Parathyroid adenoma (tissue), 2 donors: Measurements from ENCODE around the gene GRIK4.

Source experiments
- H2AFZ ChIP-seq: fragments of 300-600 bp; sonication (generic); one replicate; pipeline ENCODE4 v1.7.0; 2017; ENCODE audit warnings: antibody characterized with exemption, mild to moderate bottlenecking
- H3K27ac ChIP-seq: fragments of 300-600 bp; sonication (generic); one replicate; pipeline ENCODE4 v1.7.0; 2017
- H3K27me3 ChIP-seq: fragments of 300-600 bp; sonication (generic); one replicate; pipeline ENCODE4 v1.7.0; 2017; ENCODE audit warnings: low read length; ENCODE audit not compliant: control insufficient read depth, insufficient read depth
- H3K36me3 ChIP-seq: fragments of 300-600 bp; sonication (generic); one replicate; pipeline ENCODE4 v1.7.0; 2017; ENCODE audit warnings: low read length; ENCODE audit not compliant: control insufficient read depth, insufficient read depth
- H3K4me1 ChIP-seq: fragments of 300-600 bp; sonication (generic); one replicate; pipeline ENCODE4 v1.7.0; 2017; ENCODE audit warnings: control low read depth
- H3K4me2 ChIP-seq: fragments of 300-600 bp; sonication (generic); one replicate; pipeline ENCODE4 v1.7.0; 2017; ENCODE audit warnings: low read length
- H3K4me3 ChIP-seq: fragments of 300-600 bp; sonication (generic); one replicate; pipeline ENCODE4 v1.7.0; 2017; ENCODE audit warnings: low read depth, low read length
- H3K79me2 ChIP-seq: fragments of 300-600 bp; sonication (generic); one replicate; pipeline ENCODE4 v1.7.0; 2017; ENCODE audit warnings: control low read depth
- H3K9ac ChIP-seq: fragments of 300-600 bp; sonication (generic); one replicate; pipeline ENCODE4 v1.7.0; 2017; ENCODE audit warnings: mild to moderate bottlenecking
- H3K9me3 ChIP-seq: fragments of 300-600 bp; sonication (generic); one replicate; pipeline ENCODE4 v1.7.0; 2017; ENCODE audit warnings: low read length; ENCODE audit not compliant: control insufficient read depth
- TF ChIP-seq, protein P1 (sequence below): fragments of 300-600 bp; sonication (generic); IDR thresholded peaks from one replicate; pipeline ENCODE4 v1.7.0; 2017; ENCODE audit warnings: antibody characterized with exemption, mild to moderate bottlenecking
- donor health status: primary hyperparathyroidism.

GRIK4 gene

DNA sequence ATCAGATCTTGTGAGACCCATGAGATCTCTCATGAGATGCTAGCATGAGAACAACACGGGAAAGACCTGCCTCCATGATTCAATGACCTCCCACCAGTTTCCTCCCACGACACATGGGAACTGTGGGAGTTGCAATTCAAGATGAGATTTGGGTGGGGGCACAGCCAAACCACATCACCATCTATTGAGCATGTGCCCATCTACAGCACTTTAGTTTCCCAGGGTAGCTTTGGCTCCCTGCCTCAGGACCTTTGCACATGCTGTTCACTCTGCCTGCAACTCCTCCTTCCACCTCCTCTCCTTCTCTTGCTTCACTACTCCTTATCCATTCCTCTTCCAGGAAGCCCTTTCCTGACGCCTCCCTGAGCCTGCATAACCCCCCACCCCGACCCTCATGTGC, 17.2 kb downstream of the GRIK4 start:
- Histone ChIP-seq H3K4me2 (no peak overlapping the region), H3K27me3 (no peaks in the 10 kb centered on the region), H3K4me1 (no peaks in the 10 kb centered on the region), H3K36me3 (no peaks in the 10 kb centered on the region), H3K9ac (no peak overlapping the region), H3K27ac (no peak overlapping the region), H3K9me3 (no peaks in the 10 kb centered on the region), H3K4me3 (no peak overlapping the region), H2AFZ (no peak overlapping the region), H3K79me2 (no peaks in the 10 kb centered on the region)
- TF ChIP-seq, protein P1, sequence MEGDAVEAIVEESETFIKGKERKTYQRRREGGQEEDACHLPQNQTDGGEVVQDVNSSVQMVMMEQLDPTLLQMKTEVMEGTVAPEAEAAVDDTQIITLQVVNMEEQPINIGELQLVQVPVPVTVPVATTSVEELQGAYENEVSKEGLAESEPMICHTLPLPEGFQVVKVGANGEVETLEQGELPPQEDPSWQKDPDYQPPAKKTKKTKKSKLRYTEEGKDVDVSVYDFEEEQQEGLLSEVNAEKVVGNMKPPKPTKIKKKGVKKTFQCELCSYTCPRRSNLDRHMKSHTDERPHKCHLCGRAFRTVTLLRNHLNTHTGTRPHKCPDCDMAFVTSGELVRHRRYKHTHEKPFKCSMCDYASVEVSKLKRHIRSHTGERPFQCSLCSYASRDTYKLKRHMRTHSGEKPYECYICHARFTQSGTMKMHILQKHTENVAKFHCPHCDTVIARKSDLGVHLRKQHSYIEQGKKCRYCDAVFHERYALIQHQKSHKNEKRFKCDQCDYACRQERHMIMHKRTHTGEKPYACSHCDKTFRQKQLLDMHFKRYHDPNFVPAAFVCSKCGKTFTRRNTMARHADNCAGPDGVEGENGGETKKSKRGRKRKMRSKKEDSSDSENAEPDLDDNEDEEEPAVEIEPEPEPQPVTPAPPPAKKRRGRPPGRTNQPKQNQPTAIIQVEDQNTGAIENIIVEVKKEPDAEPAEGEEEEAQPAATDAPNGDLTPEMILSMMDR: no peak

DNA sequence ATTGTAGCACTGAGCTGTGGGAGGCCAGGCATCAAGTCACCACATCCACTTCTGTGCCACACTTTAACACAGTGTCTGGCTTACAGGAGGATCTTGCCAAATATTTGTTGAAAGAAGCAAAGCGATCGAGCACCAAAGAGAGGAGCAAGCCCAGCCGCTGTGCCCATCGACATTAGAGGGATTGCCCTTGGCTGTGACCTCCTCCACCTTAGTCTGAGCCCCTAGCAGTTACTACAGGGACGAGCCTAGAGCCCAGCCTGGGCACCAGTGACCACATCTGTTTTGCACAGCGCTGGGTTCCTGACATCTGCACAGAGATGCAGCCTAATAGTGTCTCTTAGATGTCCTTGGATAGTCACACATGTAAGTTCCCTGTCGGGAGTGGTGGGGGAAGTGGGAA, 17.7 kb downstream of the GRIK4 start:
- TF ChIP-seq, protein P1: no peak
- no peak overlapping the region for H2AFZ ChIP-seq
- no peak overlapping the region for H3K4me3 ChIP-seq
- no peak overlapping the region for H3K27ac ChIP-seq
- H3K4me1 ChIP-seq: no peaks in the 10 kb centered on the region
- no peak overlapping the region for H3K4me2 ChIP-seq
- no peaks in the 10 kb centered on the region for H3K27me3 ChIP-seq
- no peaks in the 10 kb centered on the region for H3K36me3 ChIP-seq
- H3K9me3 ChIP-seq: no peaks in the 10 kb centered on the region
- H3K79me2 ChIP-seq: no peaks in the 10 kb centered on the region
- no peak overlapping the region for H3K9ac ChIP-seq

DNA sequence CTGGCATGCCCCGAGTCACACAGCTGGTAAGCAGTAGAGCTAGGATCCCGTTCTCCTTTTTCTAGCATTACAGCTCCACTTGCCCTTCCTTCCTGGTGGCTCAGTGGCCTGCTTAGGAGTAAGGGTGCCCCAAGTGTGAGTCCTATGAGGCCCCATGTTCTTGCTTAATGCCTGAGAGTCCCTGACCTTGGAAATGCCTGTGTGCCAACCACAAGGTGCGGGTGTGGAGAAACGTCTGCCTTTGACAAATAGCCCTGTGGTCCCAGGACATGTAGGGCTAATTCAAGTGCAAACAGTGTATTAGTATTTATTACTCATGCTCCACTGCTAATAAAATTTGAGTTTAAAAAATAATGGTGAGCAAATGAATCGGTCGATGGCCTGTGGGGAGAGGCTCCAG, 18.4 kb downstream of the GRIK4 start:
- Histone ChIP-seq H2AFZ (no peak overlapping the region), H3K4me1 (no peaks in the 10 kb centered on the region), H3K9ac (no peak overlapping the region), H3K27me3 (no peaks in the 10 kb centered on the region), H3K9me3 (no peaks in the 10 kb centered on the region), H3K36me3 (no peaks in the 10 kb centered on the region), H3K27ac (no peak overlapping the region), H3K79me2 (no peaks in the 10 kb centered on the region), H3K4me3 (no peak overlapping the region), H3K4me2 (no peak overlapping the region)
- TF ChIP-seq, protein P1: no peak

DNA sequence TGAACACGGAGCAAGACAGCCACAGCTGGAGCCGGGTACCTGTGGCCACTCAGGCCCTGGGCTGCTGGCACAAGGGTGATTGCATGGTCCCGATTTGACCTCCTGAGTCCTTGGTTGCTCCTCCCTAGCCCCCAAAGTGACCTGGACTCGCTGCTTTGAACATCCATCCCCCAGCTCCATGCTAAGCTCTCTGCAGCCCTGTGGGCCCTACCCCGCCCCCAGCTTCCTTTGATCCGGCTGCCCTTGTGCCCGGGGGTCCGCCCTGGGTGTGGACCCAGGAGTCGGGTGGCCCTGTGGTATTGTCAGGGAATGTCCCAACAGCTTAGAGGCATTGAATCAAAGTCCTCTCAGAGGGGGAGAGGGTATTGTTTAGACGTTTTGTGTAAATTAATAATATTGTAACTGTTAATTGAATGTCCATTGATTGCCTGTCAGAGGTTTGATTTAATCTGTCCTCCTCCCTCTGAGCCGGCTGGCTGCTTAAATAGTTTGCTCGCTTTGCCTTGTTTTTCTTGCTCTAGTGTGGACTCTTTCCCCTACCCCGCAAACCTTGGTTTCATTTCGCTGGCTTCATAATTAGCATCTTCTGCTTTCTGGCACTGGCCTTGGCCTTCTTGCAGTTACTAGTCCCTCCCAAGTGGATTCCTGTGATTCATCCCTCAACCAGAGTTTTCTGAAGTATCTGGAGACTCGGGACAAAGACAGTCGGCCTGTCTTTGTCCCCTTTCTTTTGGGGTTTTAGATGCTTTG, 20.7 kb downstream of the GRIK4 start:
- Histone ChIP-seq H3K27ac (no peak overlapping the region), H3K9me3 (no peaks in the 10 kb centered on the region), H2AFZ (no peak overlapping the region), H3K27me3 (no peaks in the 10 kb centered on the region), H3K4me2 (no peak overlapping the region), H3K36me3 (no peaks in the 10 kb centered on the region), H3K9ac (no peak overlapping the region), H3K4me3 (no peak overlapping the region), H3K79me2 (no peaks in the 10 kb centered on the region), H3K4me1 (no peaks in the 10 kb centered on the region)
- TF ChIP-seq, protein P1: no peak

DNA sequence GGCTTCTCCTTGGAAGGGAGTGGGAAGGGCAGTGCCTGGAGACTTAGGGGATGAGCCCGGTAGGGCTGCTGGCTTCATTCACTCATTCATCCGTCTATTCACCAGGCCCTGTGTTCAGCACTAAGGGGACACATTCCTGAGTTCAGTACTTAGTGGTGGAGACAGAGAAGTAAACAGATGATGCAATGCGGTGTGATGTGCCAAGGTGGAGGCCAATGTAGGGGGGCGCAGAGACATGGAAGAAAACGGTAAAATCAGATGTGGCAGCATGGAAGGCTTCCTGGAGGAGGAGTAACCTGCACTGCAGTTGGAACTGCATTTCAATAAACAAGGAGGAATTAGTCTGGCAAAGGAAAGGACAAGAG, 21.3 kb downstream of the GRIK4 start:
- Histone ChIP-seq H3K4me3 (no peak overlapping the region), H2AFZ (no peak overlapping the region), H3K9ac (no peak overlapping the region), H3K36me3 (no peaks in the 10 kb centered on the region), H3K79me2 (no peaks in the 10 kb centered on the region), H3K27me3 (no peaks in the 10 kb centered on the region), H3K4me1 (no peaks in the 10 kb centered on the region), H3K4me2 (no peak overlapping the region), H3K27ac (no peak overlapping the region), H3K9me3 (no peaks in the 10 kb centered on the region)
- TF ChIP-seq, protein P1: no peak
